Ectodermal cell (in vitro differentiated cells): Measurements from ENCODE around the gene FAF2.
A peak's percentile ranks its signal among the peaks of the same experiment; 100 is the strongest.

Experiments
- H3K27ac ChIP-seq: 2 replicates; pipeline ENCODE4 v1.7.0; 2013; ENCODE audit warnings: mild to moderate bottlenecking, low read depth, low read length; ENCODE audit not compliant: insufficient read depth, poor library complexity, severe bottlenecking
- H3K27me3 ChIP-seq: 2 replicates; pipeline ENCODE4 v1.7.0; 2013; ENCODE audit warnings: mild to moderate bottlenecking, low read length; ENCODE audit not compliant: insufficient read depth, control insufficient read depth, poor library complexity, severe bottlenecking
- H3K36me3 ChIP-seq: one replicate; pipeline ENCODE4 v1.7.0; 2013; ENCODE audit warnings: low read length; ENCODE audit not compliant: control insufficient read depth, insufficient read depth
- H3K4me1 ChIP-seq: one replicate; pipeline ENCODE4 v1.7.0; 2013; ENCODE audit warnings: low read length; ENCODE audit not compliant: control insufficient read depth, insufficient read depth
- H3K4me3 ChIP-seq: 2 replicates; pipeline ENCODE4 v1.7.0; 2013; ENCODE audit warnings: low read depth, low read length, control low read depth; ENCODE audit not compliant: insufficient read depth
- H3K9me3 ChIP-seq: 2 replicates; pipeline ENCODE4 v1.7.0; 2013; ENCODE audit warnings: mild to moderate bottlenecking, low read length, moderate library complexity; ENCODE audit not compliant: control insufficient read depth
- WGBS, 2 experiments: methylation state at CpG; one replicate each; pipeline ENCODE4 v1.1.7; 2013; ENCODE audit warnings: missing lambda C conversion rate in 2 of 2; 5-methylcytosine and 5-hydroxymethylcytosine counted together

FAF2 gene

GRCh38 chr5:176529741-176530141 is 81.6 kb downstream of the FAF2 start:
- H3K36me3 ChIP-seq = peaks cover 30% of the 10 kb centered on the region
- no peaks in the 10 kb centered on the region for H3K9me3 ChIP-seq
- peaks cover 13% of the 10 kb centered on the region for H3K4me1 ChIP-seq
- H3K27me3 ChIP-seq = no peaks in the 10 kb centered on the region
- H3K4me3 ChIP-seq = no peak overlapping the region
- 95 to 96% methylated on average over 11 of the region's 11 CpGs for WGBS, 2 experiments
- H3K27ac ChIP-seq = no peak overlapping the region

GRCh38 chr5:176530393-176530982 is 82.3 kb downstream of the FAF2 start:
- 96 to 97% methylated on average over 26 to 28 of the region's 28 CpGs for WGBS, 2 experiments
- H3K36me3 ChIP-seq = peaks cover 30% of the 10 kb centered on the region
- H3K4me1 ChIP-seq = peaks cover 20% of the 10 kb centered on the region
- H3K4me3 ChIP-seq = no peak overlapping the region
- H3K27ac ChIP-seq = no peak overlapping the region
- no peaks in the 10 kb centered on the region for H3K9me3 ChIP-seq
- no peaks in the 10 kb centered on the region for H3K27me3 ChIP-seq

GRCh38 chr5:176530983-176531901 is 83.1 kb downstream of the FAF2 start:
- WGBS, 2 experiments = 94 to 95% methylated on average over 24 of the region's 24 CpGs

GRCh38 chr5:176531902-176532493 is 83.8 kb downstream of the FAF2 start:
- Histone ChIP-seq H3K36me3 (peaks cover 30% of the 10 kb centered on the region), H3K9me3 (no peaks in the 10 kb centered on the region), H3K4me1 (peaks cover 20% of the 10 kb centered on the region), H3K4me3 (no peak overlapping the region), H3K27me3 (no peaks in the 10 kb centered on the region), H3K27ac (no peak overlapping the region)
- WGBS, 2 experiments = 92 to 96% methylated on average over 28 of the region's 28 CpGs

More at GRCh38 chr5:176530983-176531901, 83.1 kb downstream of the FAF2 start:
- H3K27ac ChIP-seq = no peak overlapping the region
- H3K9me3 ChIP-seq = no peaks in the 10 kb centered on the region
- H3K4me1 ChIP-seq = peaks cover 20% of the 10 kb centered on the region
- no peaks in the 10 kb centered on the region for H3K27me3 ChIP-seq
- H3K4me3 ChIP-seq = no peak overlapping the region
- peaks cover 30% of the 10 kb centered on the region for H3K36me3 ChIP-seq

- no peaks in the 10 kb centered on the region for H3K27me3 ChIP-seq
- H3K9me3 ChIP-seq = no peaks in the 10 kb centered on the region
- peaks cover 30% of the 10 kb centered on the region for H3K36me3 ChIP-seq
- peaks cover 20% of the 10 kb centered on the region for H3K4me1 ChIP-seq
- no peak overlapping the region for H3K27ac ChIP-seq
- WGBS, 2 experiments = 95% methylated on average over 9 of the region's 9 CpGs
- H3K4me3 ChIP-seq = no peak overlapping the region
These were observed 84.6 kb downstream of the FAF2 start for GRCh38 chr5:176532795-176533194.

GRCh38 chr5:176533390-176533789 is 85.2 kb downstream of the FAF2 start:
- no peak overlapping the region for H3K4me3 ChIP-seq
- no peaks in the 10 kb centered on the region for H3K27me3 ChIP-seq
- peaks cover 29% of the 10 kb centered on the region for H3K36me3 ChIP-seq
- WGBS, 2 experiments = 84 to 86% methylated on average over 8 of the region's 8 CpGs
- H3K27ac ChIP-seq = no peak overlapping the region
- H3K9me3 ChIP-seq = no peaks in the 10 kb centered on the region
- H3K4me1 ChIP-seq = peaks cover 20% of the 10 kb centered on the region

GRCh38 chr5:176533894-176534611 is 85.9 kb downstream of the FAF2 start:
- Histone ChIP-seq H3K27me3 (no peaks in the 10 kb centered on the region), H3K36me3 (peaks cover 23% of the 10 kb centered on the region), H3K4me3 (no peak overlapping the region), H3K27ac (no peak overlapping the region), H3K9me3 (no peaks in the 10 kb centered on the region), H3K4me1 (peaks cover 24% of the 10 kb centered on the region)
- 82 to 85% methylated on average over 10 of the region's 10 CpGs for WGBS, 2 experiments

- Histone ChIP-seq H3K4me1 (peaks cover 24% of the 10 kb centered on the region), H3K36me3 (peaks cover 17% of the 10 kb centered on the region), H3K27ac (no peak overlapping the region), H3K9me3 (no peaks in the 10 kb centered on the region), H3K4me3 (no peak overlapping the region), H3K27me3 (no peaks in the 10 kb centered on the region)
- WGBS, 2 experiments = 96 to 98% methylated on average over 4 of the region's 4 CpGs
These were observed 86.5 kb downstream of the FAF2 start for GRCh38 chr5:176534640-176535039.

GRCh38 chr5:176535101-176535663 is 87.0 kb downstream of the FAF2 start:
- Histone ChIP-seq H3K9me3 (no peaks in the 10 kb centered on the region), H3K36me3 (peaks cover 16% of the 10 kb centered on the region), H3K27ac (no peak overlapping the region), H3K27me3 (no peaks in the 10 kb centered on the region), H3K4me1 (peaks cover 24% of the 10 kb centered on the region), H3K4me3 (peak overlapping the region; percentile 60)
- WGBS, 2 experiments = 76% methylated on average over 11 of the region's 11 CpGs
